Urinary bladder (tissue), 4 donors: ENCODE results near the gene FGFR3. TPM values are rescaled to one million over a fixed set of nuclear protein-coding genes. Genes with fewer than 3 reads are reported as not detected.

Source experiments
- DNase-seq: peaks from one replicate; pipeline ENCODE4 v3.0.0-alpha.2; 2015; ENCODE audit errors: extremely low spot score
- H3K27ac ChIP-seq: one replicate; pipeline ENCODE4 v1.5.1; 2013; ENCODE audit warnings: low read depth, mild to moderate bottlenecking, moderate library complexity
- H3K36me3 ChIP-seq: one replicate; pipeline ENCODE4 v1.6.1; 2013; ENCODE audit warnings: mild to moderate bottlenecking, moderate library complexity; ENCODE audit not compliant: insufficient read depth
- H3K4me1 ChIP-seq: one replicate; pipeline ENCODE4 v1.6.1; 2013; ENCODE audit warnings: mild to moderate bottlenecking, moderate library complexity; ENCODE audit not compliant: insufficient read depth
- H3K4me3 ChIP-seq: one replicate; pipeline ENCODE4 v1.5.1; 2013; ENCODE audit warnings: low read depth, low read length
- WGBS: extraction: QIAGEN DNeasy Blood & Tissue Kit; methylation state at CpG from one replicate; pipeline ENCODE4 v1.1.7; 2013; 5-methylcytosine and 5-hydroxymethylcytosine counted together
- polyA plus RNA-seq: library from polyadenylated mRNA; stranded (reverse); fragments of 200-250 nt; gene quantifications from one replicate; pipeline ENCODE4 v1.2.3, GENCODE V29; 2013
- total RNA-seq: library from RNA; depleted of rRNA; stranded (reverse); fragments of >200 nt; gene quantifications from one replicate; pipeline ENCODE4 v1.2.3, GENCODE V29; 2014
- donor health status: healthy with polysubstance abuse.
- donor health status: healthy.

The FGFR3 gene
- total and polyA plus RNA-seq, 2 donors, result 12.3 to 26.5 TPM

GRCh38 chr4:1809754-1810502, 16.8 kb downstream of the FGFR3 start:
- no peaks in the 10 kb centered on the region for H3K36me3 ChIP-seq
- no peak for DNase-seq
- H3K27ac ChIP-seq, result no peak overlapping the region
- no peaks in the 10 kb centered on the region for H3K4me1 ChIP-seq
- no peak overlapping the region for H3K4me3 ChIP-seq
- WGBS, result 29% methylated on average over 15 of the region's 15 CpGs

GRCh38 chr4:1810765-1811164, 17.7 kb downstream of the FGFR3 start:
- H3K4me3 ChIP-seq, result no peak overlapping the region
- WGBS, result 88% methylated on average over 10 of the region's 10 CpGs
- H3K4me1 ChIP-seq, result no peaks in the 10 kb centered on the region
- no peaks in the 10 kb centered on the region for H3K36me3 ChIP-seq
- no peak for DNase-seq
- no peak overlapping the region for H3K27ac ChIP-seq

GRCh38 chr4:1812720-1813119, 19.6 kb downstream of the FGFR3 start:
- 85% methylated on average over 11 of the region's 11 CpGs for whole genome bisulfite sequencing
- Histone ChIP-seq H3K4me3 (no peak overlapping the region), H3K27ac (no peak overlapping the region), H3K4me1 (no peaks in the 10 kb centered on the region), H3K36me3 (peaks cover 2% of the 10 kb centered on the region)
- DNase-seq, result no peak

- Histone ChIP-seq H3K36me3 (peaks cover 2% of the 10 kb centered on the region), H3K27ac (no peak overlapping the region), H3K4me1 (no peaks in the 10 kb centered on the region), H3K4me3 (no peak overlapping the region)
- 79% methylated on average over 9 of the region's 9 CpGs for WGBS
- no peak for DNase-seq
Measured at GRCh38 chr4:1813231-1813630, 20.1 kb downstream of the FGFR3 start.

GRCh38 chr4:1813915-1814314, 20.8 kb downstream of the FGFR3 start:
- WGBS, result 72% methylated on average over 9 of the region's 9 CpGs
- H3K27ac ChIP-seq, result no peak overlapping the region
- H3K4me1 ChIP-seq, result no peaks in the 10 kb centered on the region
- peaks cover 2% of the 10 kb centered on the region for H3K36me3 ChIP-seq
- no peak overlapping the region for H3K4me3 ChIP-seq
- no peak for DNase-seq

GRCh38 chr4:1814453-1814852, 21.4 kb downstream of the FGFR3 start:
- Histone ChIP-seq H3K4me1 (no peaks in the 10 kb centered on the region), H3K4me3 (no peak overlapping the region), H3K27ac (no peak overlapping the region), H3K36me3 (peaks cover 2% of the 10 kb centered on the region)
- 93% methylated on average over 8 of the region's 8 CpGs for WGBS
- no peak for DNase-seq

- WGBS, result 94% methylated on average over 34 of the region's 34 CpGs
- H3K4me3 ChIP-seq, result no peak overlapping the region
- no peak overlapping the region for H3K27ac ChIP-seq
- peaks cover 2% of the 10 kb centered on the region for H3K36me3 ChIP-seq
- no peaks in the 10 kb centered on the region for H3K4me1 ChIP-seq
- DNase-seq, result no peak
Measured at GRCh38 chr4:1815096-1815996, 22.3 kb downstream of the FGFR3 start.

- no peak overlapping the region for H3K27ac ChIP-seq
- 91% methylated on average over 25 of the region's 25 CpGs for WGBS
- DNase-seq, result no peak
- H3K4me3 ChIP-seq, result no peak overlapping the region
- H3K4me1 ChIP-seq, result no peaks in the 10 kb centered on the region
- H3K36me3 ChIP-seq, result peaks cover 2% of the 10 kb centered on the region
Measured at GRCh38 chr4:1815997-1816860, 23.1 kb downstream of the FGFR3 start.

GRCh38 chr4:1819284-1819683, 26.2 kb downstream of the FGFR3 start:
- DNase-seq, result no peak
- no peak overlapping the region for H3K4me3 ChIP-seq
- WGBS, result 55% methylated on average over 10 of the region's 10 CpGs
- H3K4me1 ChIP-seq, result no peaks in the 10 kb centered on the region
- H3K36me3 ChIP-seq, result peaks cover 2% of the 10 kb centered on the region
- no peak overlapping the region for H3K27ac ChIP-seq

- Histone ChIP-seq H3K4me3 (no peak overlapping the region), H3K4me1 (no peaks in the 10 kb centered on the region), H3K27ac (no peak overlapping the region), H3K36me3 (peaks cover 2% of the 10 kb centered on the region)
- no peak for DNase-seq
- WGBS, result 82% methylated on average over 7 of the region's 7 CpGs
Measured at GRCh38 chr4:1819816-1820215, 26.7 kb downstream of the FGFR3 start.

- Histone ChIP-seq H3K36me3 (no peaks in the 10 kb centered on the region), H3K4me3 (no peak overlapping the region), H3K4me1 (no peaks in the 10 kb centered on the region), H3K27ac (no peak overlapping the region)
- 97% methylated on average over 18 of the region's 18 CpGs for WGBS
- DNase-seq, result no peak
Measured at GRCh38 chr4:1821679-1822567, 28.8 kb downstream of the FGFR3 start.

GRCh38 chr4:1822568-1823544, 29.8 kb downstream of the FGFR3 start:
- no peaks in the 10 kb centered on the region for H3K36me3 ChIP-seq
- DNase-seq, result no peak
- 93% methylated on average over 37 of the region's 37 CpGs for WGBS

More at GRCh38 chr4:1822568-1823544, 29.8 kb downstream of the FGFR3 start:
- Histone ChIP-seq H3K4me3 (no peak overlapping the region), H3K27ac (no peak overlapping the region), H3K4me1 (no peaks in the 10 kb centered on the region)
